CD4-positive, alpha-beta T cell treated with Interleukin-17A for 4 hours (primary cell): ENCODE data around the gene SLC25A48.

ENCODE experiments used
- DNase-seq: peaks from one replicate; pipeline ENCODE4 v3.0.0-alpha.2; 2020; ENCODE audit warnings: mixed read lengths

Gene SLC25A48, protein sequence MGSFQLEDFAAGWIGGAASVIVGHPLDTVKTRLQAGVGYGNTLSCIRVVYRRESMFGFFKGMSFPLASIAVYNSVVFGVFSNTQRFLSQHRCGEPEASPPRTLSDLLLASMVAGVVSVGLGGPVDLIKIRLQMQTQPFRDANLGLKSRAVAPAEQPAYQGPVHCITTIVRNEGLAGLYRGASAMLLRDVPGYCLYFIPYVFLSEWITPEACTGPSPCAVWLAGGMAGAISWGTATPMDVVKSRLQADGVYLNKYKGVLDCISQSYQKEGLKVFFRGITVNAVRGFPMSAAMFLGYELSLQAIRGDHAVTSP

DNA sequence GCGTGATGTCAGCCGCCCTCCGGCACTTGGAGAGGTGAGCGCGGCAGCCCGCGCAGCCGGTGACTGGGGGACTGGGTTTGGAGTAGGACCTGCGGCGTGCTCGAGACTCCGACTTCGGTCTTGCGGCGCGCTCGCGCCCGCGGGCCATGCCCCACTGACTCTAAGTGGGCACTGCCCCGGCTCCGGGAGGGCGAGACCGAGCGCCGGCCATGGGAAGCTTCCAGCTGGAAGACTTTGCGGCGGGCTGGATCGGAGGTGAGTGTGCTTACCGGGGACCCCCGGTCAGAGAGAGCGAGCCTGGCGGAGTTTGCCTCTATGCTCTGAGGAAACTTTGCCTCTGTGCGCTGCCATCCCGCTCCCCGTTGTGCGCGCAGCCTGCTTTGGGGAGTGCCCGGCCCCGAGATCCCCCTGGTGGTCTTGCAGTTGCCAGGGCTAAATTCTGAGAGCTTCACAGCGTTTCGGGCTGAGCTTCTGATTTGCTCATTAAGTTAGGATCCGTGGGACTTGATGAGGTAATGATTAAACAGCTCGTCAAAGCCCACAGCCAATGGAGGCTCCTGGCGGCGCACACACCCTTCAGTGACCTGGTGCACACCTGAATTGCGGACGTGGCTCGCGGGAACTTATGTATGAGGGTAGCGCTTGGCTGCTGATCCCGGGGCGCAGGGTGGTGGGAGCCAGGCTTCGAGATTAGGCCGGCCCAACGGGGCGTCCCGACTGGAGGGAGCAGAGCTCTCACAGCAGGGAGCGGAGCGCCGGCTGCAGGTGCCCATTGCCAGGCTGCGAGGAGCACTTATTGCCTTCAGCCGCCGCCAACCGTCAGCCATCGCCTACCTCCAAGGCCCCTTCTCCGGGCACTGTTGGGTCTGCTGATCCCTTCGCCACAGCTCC is at the start of gene SLC25A48:
Gene SLC25A48, plus strand, starts transcription at position 25 of the 891 bp plus-strand sequence. Its CDS starts 185 bp downstream, at position 210.
- DNase-seq: no peak

DNA sequence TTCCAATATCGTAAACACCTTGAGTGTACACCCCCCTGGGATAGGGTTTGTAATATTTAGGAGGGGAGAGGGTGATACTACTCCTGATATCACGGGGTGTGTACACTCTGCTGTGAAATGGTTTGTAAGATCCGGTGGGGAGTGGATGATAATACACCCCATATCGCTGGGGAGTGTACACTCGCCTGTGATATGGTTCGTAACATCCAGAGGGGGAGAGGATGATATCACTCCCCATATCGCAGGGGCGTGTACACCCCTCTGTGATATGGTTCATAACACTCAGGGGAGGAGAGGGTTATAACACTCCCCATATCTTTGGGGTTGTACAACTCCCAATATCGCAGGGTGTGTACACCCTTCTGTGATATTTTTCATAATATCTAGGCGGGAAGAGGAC is 33.8 kb upstream of the SLC25A48 start:
- no peak for DNase-seq

DNA sequence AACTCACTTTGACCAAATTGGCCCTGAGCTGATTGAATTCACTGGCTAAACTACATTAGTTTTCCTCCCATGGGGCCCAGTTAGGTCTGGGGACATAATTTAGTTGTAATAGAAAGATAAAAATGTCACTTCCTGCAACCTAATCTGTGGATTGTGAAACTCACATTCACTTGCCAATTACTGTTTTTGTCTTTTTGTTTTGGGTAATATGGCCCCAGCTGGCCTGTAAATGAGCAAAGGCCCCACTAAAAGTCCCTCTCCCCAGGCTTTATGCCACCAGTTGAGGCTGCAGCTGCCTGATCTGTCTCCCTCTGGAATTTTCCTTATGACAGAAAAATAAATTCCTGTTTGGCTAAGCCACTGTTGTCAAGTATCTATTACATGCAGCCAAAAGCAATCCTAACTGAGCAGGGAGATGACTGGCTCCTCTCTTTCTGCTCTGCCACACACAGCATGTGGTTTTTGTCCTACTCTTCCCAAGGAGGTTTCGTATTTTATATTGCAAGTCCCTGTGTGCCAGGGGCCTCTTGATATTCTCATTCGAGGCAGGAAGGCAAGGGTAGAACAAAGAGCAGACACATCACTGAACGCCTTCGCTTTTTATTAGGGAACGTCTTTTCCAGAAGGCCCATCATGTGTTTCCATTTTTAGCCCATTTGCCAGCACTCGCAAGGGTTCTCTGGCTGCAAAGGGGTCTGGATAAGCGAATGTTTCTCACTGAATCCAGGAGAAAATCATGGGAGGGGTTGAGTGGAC is 24.1 kb upstream of the SLC25A48 start:
- DNase-seq: no peak

DNA sequence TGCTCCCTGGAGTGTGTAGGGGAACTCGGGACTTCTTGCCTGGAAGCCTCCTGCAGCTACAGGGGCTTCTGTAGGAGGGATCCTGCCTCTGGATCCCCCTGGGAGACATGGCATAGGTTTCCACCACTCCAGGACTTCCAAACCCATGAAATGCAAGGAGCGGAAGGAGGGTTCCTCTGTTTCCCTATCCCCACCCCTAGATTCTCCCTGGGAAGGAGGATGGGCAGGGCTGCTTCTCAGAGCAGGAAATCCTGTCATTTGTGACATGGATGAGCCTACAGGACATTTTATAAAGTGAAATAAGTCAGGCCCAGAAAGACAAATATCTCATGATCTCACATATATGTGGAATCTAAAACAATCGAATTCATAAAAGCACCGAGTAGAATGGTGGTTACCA is 23.5 kb upstream of the SLC25A48 start:
- DNase-seq: no peak

DNA sequence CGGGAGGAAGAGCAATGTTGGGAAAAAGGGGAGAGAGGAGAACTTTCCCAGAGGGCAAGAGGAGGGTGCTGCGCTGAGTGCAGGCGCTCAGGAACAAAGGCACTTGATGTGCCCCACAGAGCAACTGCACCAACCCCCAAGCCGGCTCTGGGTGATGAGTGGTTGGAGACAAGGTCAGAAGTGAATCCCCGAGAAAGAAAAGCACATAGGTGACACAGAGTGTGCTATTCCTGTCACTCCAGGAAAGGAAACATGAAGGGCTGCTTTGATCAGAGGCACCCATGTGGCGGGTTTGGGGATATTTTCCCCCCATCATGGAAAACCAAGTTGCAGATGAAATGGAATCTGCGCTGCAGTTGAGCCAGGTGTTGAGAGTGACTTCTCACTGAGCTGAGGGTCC is 20.7 kb upstream of the SLC25A48 start:
- no peak for DNase-seq

DNA sequence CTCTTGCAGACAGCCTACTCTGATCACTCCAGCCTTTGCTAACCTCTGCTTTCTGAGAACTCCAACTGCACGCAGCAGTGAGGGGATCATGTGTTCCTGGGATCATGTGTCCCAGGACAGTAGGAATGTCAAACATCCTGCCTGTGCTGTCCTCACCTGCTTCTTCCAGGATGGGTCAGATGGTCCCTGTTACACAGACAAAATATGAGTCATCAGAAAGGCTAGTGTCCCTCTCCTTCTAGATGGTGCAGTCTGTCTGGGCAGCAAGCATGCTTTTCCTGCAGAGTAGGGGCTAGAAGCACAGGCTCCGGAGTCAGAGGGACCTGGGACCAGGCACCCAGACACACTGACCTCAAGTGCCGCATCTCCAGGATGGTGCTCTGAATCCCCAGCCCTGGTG is 20.1 kb upstream of the SLC25A48 start:
- DNase-seq: no peak

DNA sequence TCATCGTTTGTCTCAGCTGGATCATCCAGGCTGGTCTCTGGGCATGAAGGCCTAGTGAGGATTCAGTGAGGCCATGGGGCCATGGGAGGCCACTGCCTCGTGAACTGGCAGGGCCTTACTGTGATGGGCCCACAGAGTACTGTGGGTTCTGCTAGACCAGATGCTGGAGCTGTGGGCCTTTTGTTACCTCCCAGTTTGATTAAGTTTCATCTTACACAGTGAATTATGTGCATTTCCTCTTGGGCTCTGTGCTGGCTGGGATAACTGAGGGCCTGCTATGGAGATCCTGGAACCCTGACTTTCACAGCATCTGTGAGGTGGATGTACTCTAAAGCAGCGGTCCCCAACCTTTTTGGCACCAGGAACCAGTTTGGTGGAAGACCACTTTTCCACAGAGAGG is 19.7 kb upstream of the SLC25A48 start:
- no peak for DNase-seq

DNA sequence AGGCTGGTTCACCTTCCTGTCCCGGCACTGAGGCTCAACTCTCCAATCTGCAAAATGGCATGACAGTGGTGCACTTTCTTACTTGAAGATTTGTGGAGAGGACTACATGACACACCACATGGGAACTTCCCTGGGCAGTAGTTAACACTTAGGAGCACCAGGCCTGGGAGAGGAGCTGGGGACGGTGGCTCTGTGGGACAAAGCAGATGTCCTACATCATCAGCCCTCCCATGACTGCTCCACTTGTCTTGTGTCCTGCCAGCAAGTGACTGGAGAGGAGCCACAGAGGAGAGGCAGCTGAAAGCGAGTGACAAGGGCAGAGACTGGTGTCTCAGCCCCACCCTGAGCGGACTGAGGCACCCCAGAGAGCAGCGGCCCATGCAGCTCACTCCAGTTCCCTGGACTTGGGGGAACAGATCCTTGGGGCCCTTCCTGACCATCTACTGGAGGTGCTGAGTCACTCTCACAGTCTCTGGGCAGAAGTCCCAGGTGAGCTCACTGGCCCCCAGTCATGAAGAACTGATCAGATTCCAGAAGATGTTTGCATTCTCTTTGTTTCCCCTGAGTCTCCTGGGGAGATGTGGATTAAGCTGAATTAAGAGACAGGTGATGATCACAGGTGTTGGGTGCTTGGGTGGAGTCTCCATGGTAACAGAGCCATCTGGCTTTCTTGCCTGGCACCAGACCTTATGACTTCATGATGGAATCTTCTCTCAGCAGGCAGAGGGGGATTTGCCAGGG is 13.2 kb upstream of the SLC25A48 start:
- DNase-seq: no peak

DNA sequence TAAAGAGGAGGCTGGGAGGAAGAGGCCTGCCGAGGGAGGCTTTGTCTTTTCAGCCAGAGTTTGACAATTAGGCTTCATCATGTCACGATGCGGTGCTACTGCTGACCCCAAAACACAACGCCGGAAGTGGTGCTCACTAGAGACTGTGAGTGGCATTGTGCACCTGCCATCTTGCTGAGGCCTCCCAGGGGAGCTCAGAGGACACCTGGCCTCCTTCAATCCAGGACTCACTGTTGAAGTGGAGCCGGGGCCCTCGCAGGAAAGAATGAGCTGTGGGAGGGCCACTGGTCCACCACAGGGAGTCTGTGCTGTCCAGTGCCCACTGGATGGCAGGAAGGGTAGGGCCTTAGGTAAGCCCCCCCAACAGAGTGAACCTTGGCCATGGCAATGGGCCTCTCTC is 12.7 kb upstream of the SLC25A48 start:
- no peak for DNase-seq

DNA sequence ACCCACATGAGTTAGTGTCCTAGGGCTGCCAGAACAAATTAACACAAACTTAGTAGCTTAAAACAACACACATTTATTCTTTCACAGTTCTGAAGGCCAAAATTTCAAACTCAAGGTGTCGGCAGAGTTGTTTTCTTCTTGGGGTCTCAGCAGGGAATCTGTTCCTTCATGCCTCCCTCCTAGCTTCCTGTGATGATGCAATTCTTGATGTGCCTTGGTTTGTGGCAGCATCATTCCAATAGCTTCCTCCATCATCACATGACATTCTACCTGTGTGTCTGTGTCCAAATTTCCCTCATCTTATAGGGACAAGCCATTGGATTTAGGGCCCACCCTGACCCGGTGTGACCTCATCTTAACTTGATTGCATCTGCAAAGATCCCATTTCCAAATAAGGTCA is 12.2 kb upstream of the SLC25A48 start:
- no peak for DNase-seq

DNA sequence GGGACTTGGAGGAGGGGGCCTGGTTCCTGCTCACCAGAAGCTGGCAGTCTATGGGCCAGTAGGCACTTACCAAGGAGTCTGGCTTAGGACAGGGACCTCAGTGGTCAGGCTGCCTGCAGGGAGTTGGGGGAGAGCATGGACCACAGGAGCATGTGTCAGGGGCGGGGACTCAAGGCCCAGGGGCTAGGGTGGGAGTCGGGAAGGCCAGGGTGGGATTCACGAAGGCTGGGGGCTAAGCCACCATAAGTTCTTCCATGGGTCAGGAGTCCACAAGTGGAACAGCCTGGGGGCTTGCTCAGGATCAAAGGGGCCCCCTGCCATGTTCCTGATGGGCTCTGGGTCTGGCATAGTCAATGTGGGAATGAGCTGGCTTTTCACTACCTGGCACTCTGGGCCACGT is 11.5 kb upstream of the SLC25A48 start:
- no peak for DNase-seq

DNA sequence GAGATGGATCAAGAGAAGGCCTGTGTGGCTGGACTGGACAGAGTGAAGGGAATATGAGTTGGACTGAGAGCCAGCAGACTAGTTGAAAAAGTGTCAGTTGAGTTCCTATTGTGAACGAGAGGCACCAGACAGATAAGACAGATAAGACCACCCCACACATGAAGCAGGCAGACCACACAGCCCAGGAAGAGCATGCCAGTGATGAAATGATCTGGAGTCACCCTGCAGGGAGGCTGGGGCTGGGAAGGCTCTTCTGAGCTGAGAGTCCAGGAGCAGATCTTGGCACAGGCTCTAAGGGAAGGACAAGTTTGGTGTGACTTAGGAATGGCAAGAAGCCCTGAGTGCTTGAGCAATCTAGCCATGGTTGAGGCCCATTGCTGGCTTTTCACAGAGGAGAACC is 10.6 kb upstream of the SLC25A48 start:
- no peak for DNase-seq

DNA sequence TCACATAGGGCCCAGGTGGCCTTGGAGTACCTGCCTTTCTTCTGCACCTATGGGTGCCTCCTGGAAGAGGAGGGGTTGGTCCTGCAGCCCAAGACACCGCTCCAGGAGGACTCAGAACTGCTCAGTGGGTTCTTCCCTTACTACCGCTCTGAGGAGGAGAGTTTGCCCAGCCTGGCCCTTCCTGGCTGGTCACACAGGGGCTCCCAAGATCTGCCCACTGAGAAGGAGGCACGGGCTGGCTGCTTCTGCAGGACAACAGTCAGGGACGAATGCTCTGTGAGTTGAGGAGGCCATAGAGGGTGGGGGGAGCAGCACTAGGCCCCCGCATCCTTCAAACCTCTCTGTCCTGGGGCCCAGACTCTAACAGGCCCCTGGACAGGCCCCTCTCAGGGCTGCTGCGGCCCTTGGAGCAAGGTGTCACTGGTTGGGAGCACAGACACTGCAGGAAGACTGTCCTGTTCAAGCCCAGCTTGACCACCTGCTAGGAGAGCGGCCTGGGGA is 9.9 kb upstream of the SLC25A48 start:
- DNase-seq: no peak

DNA sequence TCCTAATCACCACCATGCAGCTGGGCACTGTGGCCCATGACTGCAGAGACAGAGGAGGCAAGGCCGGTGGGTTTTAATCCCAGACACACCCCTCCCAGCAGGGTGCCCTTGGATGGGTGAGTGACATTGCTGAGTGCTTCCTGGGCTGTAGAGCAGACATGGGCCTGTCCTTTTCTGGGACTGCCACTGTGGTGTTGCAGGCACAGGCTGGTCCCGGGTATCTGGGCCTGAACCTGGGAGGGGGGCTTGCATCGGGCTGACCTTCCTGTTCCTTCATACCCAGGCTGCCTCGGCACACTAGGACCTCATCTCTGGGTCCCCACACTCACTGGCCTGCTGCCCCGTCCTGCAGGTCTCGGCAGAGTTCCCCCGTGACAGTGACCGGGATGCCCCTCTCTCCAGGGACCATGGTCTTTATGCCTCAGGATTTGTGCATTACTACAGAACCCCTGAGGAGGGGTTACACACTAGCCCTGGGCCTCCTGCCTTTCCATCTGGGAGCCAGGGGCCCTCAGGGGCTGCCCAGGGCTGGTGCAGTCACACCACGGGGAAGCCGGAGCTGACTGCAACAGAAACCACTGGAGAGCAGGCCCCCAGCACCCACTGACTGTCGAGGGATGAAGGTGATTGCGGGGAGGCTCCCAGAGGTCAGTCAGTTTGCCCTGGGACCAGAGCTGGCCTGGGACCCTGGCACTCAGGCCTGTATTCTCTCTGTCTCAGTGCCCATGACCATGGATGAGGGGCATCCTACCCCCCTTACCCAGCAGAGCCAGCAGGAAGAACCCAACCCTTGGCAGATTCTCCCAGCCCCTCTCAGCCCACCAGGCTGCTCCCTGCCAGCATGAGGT is 8.9 kb upstream of the SLC25A48 start:
- no peak for DNase-seq

DNA sequence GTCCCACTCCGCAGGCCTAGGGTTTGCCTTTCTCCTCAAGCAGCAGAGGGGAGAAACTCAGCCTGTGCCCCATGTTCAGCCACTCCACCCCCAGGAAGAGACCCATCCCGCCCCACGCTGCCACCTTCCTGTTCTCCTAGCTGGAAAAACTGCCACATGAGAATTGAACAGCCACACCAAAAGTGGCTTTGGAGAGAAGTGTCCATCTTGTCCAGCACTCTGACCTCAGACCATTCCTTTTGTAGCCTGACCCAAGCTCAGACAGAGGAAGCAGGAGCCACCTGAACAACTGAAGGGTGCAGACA is 8.3 kb upstream of the SLC25A48 start:
- no peak for DNase-seq

DNA sequence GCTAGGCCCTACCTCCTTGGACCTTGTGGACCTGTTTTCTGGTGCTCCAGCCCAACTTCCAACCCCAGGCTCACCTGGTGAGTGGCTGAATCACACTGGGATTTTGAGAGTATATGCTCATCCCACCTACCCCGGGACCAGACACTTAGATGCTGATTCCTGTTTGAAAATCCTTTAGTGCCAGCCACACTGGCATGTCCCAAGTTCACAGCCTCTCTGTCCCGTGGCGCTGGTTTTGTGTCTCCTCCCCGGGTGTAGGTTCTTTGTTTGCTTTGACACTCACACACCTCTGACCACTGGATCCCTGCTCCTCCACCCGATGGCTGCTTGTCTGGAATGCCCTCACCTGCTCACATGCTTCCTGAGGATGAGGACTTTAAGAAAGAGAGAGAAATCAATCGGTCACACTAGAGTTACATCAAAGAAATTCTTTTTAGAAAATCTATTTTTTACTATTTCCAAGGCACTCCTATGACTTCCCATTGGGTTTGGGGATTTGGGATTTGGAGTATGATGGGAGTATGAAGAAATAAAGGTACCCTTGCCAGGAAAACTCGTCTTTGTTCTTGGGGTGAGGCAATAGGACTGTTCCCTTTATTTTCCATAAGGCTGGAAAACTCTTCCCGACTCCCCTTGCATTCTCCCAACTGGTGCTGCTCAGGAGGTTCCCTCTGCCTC is 7.3 kb upstream of the SLC25A48 start:
- DNase-seq: no peak

DNA sequence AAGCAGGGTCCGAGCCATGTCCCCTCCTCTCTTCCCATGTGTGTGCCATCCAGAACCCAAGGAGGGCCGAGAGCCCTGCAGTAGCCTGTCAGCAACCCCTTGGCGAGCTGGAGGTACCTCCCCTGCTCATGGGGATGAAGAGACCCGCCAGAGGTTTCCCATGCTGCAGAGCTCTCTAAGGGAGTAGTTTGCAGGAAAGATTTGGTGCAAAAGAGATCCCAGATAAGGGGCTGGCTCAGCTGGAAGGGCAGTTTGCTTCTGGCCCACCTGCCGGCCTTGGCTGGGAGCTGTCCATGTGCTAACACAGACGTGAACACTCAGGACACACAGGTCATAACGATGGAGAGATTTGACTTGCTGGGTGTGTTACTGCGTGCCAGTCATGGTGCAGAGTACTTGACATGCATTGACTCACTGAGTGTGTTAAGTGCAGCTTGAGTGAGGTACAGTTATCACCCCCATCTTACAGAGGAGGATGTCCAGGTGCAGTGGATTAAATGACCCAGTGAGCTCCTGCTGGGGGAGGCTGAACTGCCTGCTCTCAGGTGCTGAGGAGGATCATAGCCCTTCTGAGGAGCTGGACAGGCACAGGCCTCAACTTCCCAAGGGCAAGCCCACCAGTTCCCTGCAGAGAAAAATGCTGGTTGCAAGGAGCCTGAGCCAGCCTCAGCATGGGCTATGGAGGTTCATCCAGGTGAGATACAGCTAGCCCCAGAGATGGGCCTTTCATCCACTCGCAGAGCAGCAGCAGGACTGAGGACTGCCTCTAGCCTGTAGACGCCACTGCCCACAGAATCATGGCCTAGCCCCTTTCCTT is 6.3 kb upstream of the SLC25A48 start:
- no peak for DNase-seq

DNA sequence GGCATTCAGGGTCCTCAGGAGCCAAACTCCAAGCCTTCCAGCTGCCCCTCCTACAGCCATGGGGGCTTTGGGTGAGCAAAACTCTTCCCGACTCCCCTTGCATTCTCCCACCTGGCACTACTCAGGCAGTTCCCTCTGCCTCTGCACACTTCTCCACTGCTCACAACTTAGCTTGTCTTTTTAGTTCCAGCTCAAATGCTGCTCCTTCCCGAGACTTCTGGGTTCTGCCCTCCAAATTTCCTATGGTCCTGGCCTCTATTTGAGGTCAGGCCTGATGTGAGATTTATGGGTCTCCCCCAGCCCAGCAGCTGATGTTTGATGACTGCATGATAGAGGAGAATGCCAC is 5.7 kb upstream of the SLC25A48 start:
- no peak for DNase-seq

DNA sequence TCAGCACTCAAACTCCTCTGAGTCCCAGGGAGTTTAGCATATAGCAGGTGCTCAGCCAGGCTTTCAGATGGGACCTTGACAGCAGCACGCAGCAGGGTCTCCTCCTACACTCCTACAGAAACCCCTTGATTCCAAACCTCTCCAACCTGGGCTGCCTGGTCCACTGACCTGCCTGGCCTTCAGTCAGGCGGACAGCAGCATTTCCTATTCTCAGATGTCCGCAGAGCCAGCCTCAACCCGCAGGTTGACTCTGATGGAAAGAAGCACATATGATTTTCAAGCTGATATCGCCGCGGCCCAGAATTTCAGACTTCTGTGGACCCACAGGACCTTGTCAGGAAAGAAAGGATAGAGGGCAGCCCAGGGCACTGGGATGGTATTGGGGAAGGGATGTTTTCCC is 5.3 kb upstream of the SLC25A48 start:
- no peak for DNase-seq

DNA sequence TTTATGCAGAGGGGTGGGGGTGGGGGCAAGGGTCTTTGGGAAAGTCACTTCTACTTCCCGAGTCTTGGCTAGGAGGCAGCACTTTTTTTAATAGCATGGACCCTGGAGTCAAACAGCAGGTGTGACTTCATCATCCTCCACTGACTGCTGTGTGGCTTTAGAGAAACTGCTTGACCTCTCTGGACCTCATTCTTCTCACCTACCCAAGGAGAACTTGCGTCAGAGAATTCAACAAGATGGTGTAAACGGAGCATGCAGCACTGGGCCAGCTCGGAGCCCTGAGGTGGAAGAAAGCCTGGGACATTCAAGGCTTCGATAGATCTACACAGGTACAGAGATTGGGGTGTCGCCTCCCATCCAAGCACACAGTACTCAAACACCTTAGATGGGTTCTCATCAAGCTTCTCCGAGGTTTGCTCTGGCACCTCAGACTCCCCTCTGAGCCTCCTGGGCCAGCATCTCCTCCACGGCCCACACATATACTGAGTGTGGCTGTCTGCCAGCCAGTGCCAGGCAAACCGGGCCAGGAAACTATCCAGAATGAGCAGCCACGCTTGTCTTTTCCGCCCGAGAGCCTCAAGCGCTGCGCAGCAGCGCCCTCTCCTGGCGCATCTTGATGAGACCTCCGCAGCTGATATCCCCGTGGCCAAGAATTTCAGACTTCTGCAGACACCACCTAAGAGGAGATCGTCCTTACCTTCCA is 4.6 kb upstream of the SLC25A48 start:
- DNase-seq: no peak
